Ishikawa (cell line): ENCODE results near the gene SRPRB.

ENCODE experiments used
- CEBPB ChIP-seq: IDR thresholded peaks from 2 replicates; pipeline ENCODE4 v1.6.1; 2012
- CREB1 ChIP-seq: IDR thresholded peaks from 2 replicates; pipeline ENCODE4 v1.6.1; 2012; ENCODE audit warnings: low read depth
- EGR1 ChIP-seq: IDR thresholded peaks from 2 replicates; pipeline ENCODE4 v1.6.1; 2012
- EP300 ChIP-seq: IDR thresholded peaks from 2 replicates; pipeline ENCODE4 v1.6.1; 2012; ENCODE audit warnings: borderline replicate concordance
- FOXM1 ChIP-seq: IDR thresholded peaks from 2 replicates; pipeline ENCODE4 v1.6.1; 2012; ENCODE audit warnings: low read depth, borderline replicate concordance
- NFIC ChIP-seq: IDR thresholded peaks from 2 replicates; pipeline ENCODE4 v1.6.1; 2012
- RAD21 ChIP-seq: IDR thresholded peaks from 2 replicates; pipeline ENCODE4 v1.6.1; 2012; ENCODE audit warnings: low read depth
- TAF1 ChIP-seq: IDR thresholded peaks from 2 replicates; pipeline ENCODE4 v1.6.1; 2012; ENCODE audit warnings: low read depth, mild to moderate bottlenecking
- TCF12 ChIP-seq: IDR thresholded peaks from 2 replicates; pipeline ENCODE4 v1.6.1; 2012; ENCODE audit warnings: low read depth
- TEAD4 ChIP-seq: IDR thresholded peaks from 2 replicates; pipeline ENCODE4 v1.6.1; 2012
- YY1 ChIP-seq: IDR thresholded peaks from 2 replicates; pipeline ENCODE4 v1.6.1; 2012; ENCODE audit warnings: low read depth
- ZBTB7A ChIP-seq: IDR thresholded peaks from 2 replicates; pipeline ENCODE4 v1.6.1; 2012; ENCODE audit warnings: low read depth
- TF ChIP-seq, protein P1 (sequence below): IDR thresholded peaks from 2 replicates; pipeline ENCODE4 v1.6.1; 2012
- TF ChIP-seq, protein P2 (sequence below): IDR thresholded peaks from 2 replicates; pipeline ENCODE4 v1.6.1; 2012; ENCODE audit warnings: low read depth, mild to moderate bottlenecking
- TF ChIP-seq, protein P3 (sequence below): IDR thresholded peaks from 2 replicates; pipeline ENCODE4 v1.6.1; 2012

The SRPRB gene

DNA sequence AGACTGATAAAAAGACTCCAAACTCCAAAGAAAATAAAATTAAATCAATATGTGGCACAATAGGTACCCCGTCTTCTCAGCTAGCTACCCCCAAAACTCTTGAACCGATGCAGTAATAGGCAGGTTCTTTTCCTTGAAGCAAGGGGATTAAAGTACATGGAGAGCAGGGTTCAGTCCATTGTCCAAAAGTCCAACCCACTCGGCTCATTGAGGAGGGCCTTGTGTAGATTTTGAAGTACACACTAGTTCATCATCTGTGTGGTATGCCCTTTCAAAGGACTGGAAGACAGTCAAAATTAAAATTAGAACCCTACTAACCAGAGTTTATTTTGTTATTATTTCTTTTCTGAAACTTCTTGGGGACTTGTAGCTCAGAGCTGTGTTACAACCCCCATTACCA, 36.1 kb upstream of the SRPRB start:
- TF ChIP-seq ZBTB7A: no peak
- TF ChIP-seq, protein P1, sequence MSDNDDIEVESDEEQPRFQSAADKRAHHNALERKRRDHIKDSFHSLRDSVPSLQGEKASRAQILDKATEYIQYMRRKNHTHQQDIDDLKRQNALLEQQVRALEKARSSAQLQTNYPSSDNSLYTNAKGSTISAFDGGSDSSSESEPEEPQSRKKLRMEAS: no peak
- TF ChIP-seq TAF1: no peak
- no peak for TF ChIP-seq CREB1
- TF ChIP-seq YY1: no peak
- no peak for TF ChIP-seq CEBPB
- TF ChIP-seq, protein P2, sequence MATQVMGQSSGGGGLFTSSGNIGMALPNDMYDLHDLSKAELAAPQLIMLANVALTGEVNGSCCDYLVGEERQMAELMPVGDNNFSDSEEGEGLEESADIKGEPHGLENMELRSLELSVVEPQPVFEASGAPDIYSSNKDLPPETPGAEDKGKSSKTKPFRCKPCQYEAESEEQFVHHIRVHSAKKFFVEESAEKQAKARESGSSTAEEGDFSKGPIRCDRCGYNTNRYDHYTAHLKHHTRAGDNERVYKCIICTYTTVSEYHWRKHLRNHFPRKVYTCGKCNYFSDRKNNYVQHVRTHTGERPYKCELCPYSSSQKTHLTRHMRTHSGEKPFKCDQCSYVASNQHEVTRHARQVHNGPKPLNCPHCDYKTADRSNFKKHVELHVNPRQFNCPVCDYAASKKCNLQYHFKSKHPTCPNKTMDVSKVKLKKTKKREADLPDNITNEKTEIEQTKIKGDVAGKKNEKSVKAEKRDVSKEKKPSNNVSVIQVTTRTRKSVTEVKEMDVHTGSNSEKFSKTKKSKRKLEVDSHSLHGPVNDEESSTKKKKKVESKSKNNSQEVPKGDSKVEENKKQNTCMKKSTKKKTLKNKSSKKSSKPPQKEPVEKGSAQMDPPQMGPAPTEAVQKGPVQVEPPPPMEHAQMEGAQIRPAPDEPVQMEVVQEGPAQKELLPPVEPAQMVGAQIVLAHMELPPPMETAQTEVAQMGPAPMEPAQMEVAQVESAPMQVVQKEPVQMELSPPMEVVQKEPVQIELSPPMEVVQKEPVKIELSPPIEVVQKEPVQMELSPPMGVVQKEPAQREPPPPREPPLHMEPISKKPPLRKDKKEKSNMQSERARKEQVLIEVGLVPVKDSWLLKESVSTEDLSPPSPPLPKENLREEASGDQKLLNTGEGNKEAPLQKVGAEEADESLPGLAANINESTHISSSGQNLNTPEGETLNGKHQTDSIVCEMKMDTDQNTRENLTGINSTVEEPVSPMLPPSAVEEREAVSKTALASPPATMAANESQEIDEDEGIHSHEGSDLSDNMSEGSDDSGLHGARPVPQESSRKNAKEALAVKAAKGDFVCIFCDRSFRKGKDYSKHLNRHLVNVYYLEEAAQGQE: no peak
- no peak for TF ChIP-seq EGR1
- no peak for TF ChIP-seq FOXM1
- TF ChIP-seq TEAD4: no peak

DNA sequence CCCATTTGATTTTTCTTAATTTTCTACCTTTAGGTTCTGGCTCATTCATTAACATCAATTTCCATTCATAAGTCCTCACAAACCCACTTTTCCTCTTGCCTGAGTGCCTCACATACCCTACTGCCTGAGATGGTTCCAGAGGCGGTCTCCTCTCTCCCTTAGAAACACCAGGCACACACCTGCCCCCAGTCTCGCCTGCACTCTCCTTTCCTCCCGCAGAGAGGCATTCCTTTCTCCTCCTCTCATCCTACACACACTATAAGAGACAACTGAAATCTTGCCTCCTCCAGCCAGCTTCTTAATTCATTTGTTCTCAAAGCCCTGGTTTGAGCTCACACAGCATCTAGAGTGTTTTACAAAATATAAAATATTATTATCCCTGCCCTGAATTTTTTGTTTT, 31.9 kb upstream of the SRPRB start:
- TF ChIP-seq TCF12: no peak
- TF ChIP-seq, protein P2: no peak
- TF ChIP-seq, protein P3, sequence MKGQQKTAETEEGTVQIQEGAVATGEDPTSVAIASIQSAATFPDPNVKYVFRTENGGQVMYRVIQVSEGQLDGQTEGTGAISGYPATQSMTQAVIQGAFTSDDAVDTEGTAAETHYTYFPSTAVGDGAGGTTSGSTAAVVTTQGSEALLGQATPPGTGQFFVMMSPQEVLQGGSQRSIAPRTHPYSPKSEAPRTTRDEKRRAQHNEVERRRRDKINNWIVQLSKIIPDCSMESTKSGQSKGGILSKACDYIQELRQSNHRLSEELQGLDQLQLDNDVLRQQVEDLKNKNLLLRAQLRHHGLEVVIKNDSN: no peak
- no peak for TF ChIP-seq NFIC

DNA sequence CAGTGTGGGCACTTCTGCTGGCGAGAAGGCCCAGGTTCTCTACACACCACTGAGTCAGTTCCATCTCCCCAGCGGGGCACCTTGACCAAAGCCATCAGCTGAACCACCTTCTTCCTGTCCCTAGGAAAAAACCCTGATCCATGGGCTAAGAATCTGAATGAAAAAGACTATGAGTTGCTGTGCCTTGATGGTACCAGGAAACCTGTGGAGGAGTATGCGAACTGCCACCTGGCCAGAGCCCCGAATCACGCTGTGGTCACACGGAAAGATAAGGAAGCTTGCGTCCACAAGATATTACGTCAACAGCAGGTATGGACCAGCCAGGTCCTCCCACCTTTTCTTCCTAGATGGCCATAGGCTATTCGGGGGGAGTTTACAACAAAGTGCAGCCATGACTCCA, 30.3 kb upstream of the SRPRB start:
- no peak for TF ChIP-seq TAF1
- no peak for TF ChIP-seq EGR1
- TF ChIP-seq TEAD4: no peak
- TF ChIP-seq TCF12: no peak
- TF ChIP-seq CEBPB: no peak

DNA sequence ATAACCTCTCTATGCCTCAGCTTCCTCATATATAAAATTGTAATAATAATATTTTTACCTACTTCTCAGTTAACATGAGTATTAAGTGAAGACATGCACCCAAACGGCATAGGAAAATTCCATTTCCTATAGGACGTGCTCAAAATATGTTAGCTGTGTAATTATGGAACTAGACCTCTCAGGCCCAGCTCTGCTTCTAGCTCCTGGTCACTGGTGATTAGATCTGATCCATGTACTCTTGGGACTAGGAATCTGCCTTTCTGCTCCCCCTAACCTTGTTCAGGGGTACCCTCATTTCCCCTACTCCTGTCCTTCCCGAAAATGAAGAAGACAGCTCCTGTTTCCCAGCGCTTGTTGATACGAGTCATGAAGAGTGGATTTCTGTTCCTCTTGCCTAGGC, 29.8 kb upstream of the SRPRB start:
- no peak for TF ChIP-seq RAD21

DNA sequence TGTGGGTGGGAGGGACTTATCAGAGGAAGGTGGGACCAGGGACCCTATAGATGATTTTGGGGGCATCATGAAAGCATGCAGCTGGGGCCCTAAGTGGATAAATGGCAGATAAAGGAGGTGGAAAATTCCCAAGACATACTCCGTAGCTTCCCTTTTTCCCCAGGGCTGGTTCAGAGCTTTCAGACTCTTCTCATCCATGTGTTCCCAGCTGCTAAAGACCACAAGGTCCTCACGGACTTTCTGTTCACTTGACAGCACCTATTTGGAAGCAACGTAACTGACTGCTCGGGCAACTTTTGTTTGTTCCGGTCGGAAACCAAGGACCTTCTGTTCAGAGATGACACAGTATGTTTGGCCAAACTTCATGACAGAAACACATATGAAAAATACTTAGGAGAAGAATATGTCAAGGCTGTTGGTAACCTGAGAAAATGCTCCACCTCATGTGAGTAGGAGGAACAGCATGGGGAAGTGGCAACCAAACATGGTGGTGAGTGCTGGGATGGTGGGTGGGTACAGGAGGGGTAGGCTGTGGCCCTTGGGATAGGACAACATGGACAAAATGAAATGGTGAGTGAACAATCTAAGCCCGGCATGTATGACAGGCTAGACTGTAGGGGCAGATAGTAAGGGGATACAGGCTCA, 28.7 kb upstream of the SRPRB start:
- TF ChIP-seq TCF12: no peak
- TF ChIP-seq NFIC: no peak
- TF ChIP-seq, protein P3: no peak
- no peak for TF ChIP-seq CREB1
- TF ChIP-seq EGR1: no peak
- TF ChIP-seq RAD21: no peak
- TF ChIP-seq CEBPB: no peak
- TF ChIP-seq YY1: no peak
- no peak for TF ChIP-seq EP300
- TF ChIP-seq FOXM1: no peak
- no peak for TF ChIP-seq TAF1
- TF ChIP-seq, protein P1: no peak
- TF ChIP-seq ZBTB7A: no peak
- TF ChIP-seq TEAD4: no peak

DNA sequence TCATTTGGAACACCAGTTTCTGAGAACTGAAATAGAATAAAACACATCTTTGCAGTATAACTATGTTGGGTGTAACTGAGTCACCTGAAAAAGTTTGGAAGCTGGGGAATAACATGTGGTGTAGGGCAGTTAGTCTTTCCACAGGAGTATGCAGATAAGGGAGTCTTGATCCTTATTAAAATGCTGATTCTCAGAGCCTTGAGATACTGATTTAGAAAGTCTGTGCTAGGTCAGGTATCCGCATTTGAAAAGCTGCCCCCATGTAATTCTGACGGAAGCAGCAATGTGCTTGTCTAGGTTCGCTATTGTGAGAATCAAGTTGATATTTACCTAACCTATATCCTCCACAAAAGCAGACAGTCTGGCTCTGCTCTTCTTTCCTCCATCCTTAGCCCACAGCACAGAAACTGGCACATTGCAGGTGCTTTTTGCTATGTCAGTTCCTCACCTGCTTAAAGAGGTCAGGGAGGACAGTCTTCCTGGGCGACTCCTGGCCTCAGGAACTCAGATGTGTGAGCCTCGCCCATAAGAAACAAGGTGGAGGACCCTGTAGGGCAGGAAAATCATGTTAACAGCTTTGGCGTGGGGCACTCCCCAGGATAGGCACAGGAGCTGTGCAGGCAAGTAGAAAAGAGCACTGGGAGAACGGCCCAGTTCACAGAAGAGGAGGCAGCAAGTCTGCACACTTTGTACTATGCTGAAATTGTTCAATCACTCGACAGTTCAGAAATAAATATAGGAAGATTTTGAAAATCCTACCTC, 27.6 kb upstream of the SRPRB start:
- TF ChIP-seq TEAD4 (no peak), TAF1 (no peak), ZBTB7A (no peak), FOXM1 (no peak), EP300 (no peak), YY1 (no peak), NFIC (no peak), TCF12 (no peak), CREB1 (no peak)
- TF ChIP-seq, protein P2: no peak
- TF ChIP-seq, protein P1: no peak
